GM21515 (cell line): ENCODE data around the gene ANKRD28.
"Not testable (repeated sequence)": the region's sequence is repeated elsewhere in the genome, so short reads cannot be mapped to it uniquely, and the experiment has no call there.

Source experiments
- ATAC-seq: cut with Tn5 transposase; IDR thresholded peaks from one replicate; pipeline ENCODE4 v1.9.1; 2021; ENCODE audit not compliant: unreplicated experiment

Gene ANKRD28

DNA sequence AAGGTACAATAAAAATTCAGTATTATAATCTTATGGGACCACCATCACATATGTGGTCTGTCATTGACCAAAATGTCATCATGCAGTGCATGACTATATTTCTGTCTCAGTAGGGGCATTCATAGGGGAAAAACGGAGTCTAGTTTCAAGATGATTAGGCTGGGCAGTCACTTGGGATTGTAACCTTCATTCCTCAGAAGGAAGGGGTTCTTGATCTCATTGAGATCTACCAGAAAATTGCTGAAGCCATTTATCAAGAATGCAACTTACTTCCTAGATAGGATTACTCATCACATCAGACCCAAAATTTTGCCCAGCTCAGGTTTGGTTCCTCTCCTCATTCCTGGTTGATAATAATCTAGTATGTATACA is 158.9 kb downstream of the ANKRD28 start:
- no peak for ATAC-seq

DNA sequence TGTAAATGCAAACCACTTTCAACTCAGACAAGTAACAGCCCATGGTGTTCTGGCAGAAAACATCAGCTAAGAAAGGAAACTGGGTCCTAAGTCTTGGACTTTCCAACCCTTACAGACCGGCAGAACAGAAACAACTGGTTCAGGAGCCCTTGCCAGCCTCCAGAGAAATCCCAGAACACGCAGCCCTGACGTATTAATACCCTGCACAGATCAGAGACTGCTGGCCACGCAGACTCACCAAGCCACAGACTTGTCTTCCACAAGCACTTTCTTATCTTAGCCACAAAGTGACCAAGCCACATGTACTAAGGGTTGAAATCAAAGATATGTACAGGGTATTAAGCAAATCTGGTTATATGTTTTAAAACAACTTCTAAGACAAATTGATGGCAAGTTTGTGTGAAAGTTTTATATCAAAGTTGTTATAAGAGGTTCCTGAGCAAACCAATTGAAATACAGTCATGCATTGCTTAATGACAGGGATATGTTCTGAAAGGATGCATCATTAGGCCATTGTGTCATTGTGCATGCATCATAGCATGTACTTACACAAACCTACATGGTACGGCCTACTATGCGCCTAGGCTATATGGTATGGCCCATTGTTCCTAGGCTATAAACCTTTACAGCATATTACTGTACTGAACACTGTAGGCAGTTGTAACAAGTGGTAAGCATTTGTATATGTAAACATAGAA is 159.4 kb downstream of the ANKRD28 start:
- no peak for ATAC-seq

DNA sequence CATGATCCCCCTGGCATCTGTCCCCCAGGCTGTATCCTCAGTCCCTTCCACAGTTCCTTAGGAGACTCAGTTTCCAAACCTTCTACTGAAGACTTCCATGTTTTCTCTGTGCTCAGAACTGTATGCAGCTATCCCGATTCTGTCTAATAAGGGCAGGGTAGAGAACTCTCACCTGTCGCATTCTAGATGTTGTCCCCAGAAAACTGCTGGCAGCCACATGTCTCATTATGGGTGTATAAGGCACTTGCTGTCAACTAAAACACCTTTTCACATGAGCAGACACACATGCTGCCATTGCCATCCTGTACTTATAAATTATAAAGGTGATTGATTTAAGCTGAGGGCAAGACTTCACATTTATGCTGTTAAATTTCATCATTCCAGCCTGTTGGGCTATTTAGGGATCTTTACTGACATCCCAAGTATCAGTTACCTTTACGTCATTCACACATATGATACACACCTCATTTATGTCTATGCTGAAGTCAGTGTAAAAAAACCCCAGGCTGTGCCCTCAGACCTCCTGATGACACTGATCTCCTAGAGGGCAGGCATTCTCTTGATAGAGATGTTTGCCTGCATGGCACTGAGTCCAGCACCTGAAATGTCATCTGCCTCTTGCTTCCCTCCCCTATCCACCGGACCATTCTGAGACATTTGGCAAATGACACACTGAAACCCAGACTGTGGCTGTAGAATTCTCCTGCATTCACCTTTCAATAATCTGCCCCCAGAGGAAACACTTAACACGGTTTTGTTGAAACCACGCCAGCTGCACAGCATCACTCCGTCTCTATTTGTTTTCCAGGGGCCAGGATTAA is 160.4 kb downstream of the ANKRD28 start:
- no peak for ATAC-seq

DNA sequence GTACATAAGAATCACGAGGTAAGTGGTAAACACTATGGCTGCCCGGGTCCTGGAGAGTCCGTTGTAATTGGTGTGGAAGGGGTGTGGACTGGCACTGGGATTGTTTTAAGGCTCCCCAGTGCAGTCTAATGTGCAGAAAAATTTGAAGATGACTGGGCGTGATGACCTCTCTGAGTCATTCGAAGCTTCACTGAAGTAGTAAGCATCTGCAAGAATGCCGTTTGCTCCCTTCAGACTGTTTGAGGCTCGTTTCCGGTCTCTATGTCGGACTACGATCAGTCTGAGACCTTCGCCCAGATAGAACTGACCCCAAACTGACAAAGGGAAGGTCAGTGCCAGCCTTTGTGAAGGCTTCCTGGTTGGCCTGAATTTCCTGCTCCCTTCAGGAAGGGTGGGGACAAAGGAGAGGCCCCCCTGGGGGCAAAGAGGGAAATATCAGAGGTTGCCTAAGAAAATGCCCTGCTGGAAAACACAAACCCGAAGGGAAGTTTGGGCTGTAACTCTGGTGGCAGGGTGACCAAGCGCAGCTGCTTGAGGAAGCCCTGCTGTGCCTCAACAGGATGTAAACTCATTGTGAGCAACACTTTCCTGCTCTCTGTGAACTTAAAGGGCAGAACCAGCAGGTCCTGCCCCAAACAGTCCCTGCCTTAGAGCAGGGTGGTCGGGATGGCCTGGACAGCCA is 161.6 kb downstream of the ANKRD28 start:
- peak; percentile 45 for ATAC-seq

DNA sequence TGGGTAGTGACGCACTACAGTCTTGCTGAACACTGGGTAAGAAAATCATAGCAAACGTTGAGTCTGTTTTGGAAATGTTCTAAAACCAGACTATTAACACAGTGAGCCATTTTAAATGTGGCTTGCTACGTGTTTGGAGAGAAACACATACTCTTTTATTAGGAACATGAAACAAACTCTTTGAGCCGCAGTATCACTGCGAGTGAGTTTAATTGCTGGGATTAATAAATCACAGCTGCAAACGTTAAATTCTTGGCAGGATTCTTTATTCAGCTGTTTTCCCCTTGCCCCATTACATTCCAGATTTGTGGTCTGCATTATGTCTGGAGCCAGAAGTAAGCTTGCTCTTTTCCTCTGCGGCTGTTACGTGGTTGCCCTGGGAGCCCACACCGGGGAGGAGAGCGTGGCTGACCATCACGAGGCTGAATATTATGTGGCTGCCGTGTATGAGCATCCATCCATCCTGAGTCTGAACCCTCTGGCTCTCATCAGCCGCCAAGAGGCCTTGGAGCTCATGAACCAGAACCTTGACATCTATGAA is 162.6 kb downstream of the ANKRD28 start:
- no peak for ATAC-seq

DNA sequence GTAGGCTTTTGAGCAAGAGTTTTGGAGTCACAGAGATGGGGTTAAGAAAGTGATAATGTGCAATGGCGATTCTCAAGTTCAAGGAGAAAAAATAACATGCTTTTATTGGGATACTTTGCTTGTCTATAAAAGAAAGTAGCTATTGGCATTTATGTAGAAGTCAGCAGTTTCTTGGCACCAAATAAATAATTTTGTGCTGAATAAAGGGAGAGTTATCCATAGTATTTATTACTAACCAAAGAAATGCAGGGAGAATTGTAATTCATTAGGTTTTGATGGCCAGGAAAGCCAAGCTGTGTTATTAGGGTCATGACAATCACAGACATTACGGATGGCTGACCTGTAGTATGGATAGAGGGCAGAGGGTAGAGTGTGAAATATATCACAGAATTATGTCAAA is 163.1 kb downstream of the ANKRD28 start:
- ATAC-seq = no peak

DNA sequence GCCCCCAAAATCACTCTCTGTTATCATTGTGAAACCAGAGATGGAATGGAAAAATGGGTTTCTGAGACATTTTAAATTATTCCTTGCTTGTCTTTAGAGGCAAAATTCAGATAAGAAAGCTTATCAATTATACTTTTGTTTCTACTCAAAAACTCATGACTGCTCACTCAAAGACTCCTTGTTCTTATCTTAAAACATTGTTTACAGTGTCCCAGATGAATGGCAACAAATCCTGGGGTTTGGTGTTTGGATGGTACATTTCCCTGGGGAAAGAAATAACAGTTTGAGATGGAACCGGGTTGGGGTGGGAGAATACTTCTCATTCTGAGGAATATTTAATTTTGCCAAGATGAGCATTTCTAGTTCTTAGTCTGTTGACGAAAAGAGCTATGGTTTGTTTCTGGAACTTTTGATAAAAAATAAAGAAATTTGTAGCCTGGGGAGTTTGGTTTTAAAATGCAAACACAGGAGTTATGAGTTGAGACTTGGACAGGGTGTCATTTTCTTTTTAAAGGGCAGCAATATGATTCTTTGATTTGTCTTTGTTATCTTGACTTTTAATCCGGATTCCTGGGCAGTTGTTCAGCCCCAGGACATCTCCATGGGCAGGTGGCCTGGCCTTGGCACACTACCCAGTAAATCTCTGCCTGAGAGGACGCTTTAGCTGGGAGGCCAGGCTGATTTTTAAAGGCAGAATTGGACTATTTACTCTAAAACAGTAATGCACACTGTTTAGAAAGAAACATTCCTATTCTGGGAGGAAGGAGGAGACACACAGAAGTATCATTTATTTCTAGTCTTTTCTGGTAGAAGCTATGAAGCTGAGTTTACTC is 163.8 kb downstream of the ANKRD28 start:
- no peak for ATAC-seq

DNA sequence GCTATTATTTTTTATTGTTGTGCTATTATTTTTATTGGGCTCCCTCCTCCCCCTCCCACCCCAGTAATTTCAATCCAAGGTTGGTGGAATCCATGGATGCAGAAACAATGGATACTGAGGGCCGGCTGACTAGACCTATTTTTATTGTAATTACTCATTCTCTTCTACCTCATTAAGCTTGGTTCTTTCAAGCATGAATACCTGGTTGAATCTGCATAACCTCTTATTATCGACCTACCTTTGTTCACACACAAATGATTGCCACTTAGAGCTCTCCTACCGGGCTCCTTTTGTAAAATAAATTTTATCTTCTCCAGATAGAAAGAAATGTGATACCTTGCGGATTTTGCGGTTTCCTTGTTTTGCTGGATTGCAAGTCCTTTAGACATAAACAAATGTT is 164.6 kb downstream of the ANKRD28 start:
- ATAC-seq = no peak

DNA sequence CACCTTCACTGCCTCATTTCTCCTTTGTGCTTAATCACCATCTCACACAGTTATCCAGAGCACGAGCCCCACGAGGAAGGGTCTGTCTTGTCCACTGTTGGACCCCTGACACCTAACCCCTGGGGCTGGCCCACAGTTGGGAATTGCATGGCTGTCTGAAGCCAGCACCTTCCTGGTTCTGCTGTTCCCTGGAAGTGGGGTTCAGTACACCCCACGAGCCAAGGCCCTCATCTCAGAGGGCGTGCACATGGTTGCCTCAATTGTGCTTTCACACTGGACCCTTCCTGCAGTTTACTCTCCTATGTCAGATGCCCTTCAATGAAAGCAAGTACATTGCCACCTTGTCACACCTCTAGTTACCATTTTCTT is 165.6 kb downstream of the ANKRD28 start:
- no peak for ATAC-seq

DNA sequence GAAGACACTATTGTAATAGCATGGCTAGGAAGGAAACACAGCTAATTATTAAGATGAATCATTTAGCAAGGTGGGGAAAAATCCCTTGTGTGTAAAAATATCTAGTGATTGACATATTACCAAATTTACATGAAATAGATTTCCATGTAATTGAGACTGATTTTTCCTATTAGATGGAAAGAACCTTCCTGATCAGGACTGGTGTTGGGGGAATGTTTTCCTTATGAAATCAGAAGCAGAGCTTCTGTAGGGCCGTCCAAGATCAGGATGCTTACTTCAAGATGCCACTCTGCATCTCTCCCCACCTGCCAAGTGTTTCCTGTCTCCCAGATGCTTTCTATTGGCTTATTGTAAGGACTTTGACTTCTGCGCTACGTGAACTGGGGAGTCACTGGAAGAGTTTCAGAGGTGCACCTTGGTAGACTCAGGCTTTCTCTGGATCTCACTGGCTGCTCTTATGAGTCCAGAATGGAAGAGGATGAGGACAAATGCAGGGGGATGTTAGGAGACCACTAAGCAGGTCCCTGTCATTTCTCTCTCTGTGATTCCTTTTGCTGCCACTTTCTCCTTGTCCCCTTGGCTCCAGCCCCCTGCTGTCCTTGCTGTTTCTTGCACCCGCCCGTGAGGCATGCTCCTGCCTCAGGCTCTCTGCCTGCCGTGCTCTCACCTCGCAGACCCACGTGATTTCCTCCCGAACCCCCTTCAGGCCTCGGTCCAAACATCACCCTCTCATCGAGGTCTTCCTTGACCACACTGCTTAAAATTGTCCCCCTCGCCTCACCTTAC is 166.2 kb downstream of the ANKRD28 start:
- ATAC-seq = no peak

DNA sequence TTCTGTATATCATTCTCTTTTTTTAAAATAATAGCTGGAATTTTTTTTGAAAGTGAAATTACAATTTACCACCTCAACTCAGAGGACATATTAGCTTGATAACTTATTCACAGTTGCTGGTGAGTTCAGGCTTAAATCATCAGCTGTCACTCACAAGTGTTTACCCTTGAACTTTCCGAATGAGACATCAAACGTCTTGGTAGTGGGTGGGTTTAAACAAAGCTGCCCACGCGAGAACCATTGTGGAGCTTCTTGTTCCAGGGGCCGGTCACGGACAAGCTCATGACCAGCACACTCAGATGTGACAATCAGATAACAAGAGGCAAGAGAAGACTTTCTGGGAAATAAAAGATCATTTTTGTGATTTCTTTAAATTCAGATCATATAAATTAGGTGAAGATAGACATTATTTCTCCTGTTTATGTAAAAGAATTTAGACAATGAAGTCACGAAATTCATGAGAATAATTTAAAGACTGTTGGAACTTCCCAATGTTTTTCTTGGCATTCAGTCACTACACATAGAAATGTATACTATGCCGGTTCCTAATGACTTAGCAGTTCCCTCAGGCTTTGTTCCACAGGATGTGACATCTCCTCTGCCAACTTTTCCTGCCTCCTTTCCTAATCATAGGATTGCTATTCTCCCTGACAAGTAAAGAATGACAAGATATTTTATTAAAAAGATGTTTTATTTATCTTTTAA is 167.0 kb downstream of the ANKRD28 start:
- peak; percentile 35 for ATAC-seq

DNA sequence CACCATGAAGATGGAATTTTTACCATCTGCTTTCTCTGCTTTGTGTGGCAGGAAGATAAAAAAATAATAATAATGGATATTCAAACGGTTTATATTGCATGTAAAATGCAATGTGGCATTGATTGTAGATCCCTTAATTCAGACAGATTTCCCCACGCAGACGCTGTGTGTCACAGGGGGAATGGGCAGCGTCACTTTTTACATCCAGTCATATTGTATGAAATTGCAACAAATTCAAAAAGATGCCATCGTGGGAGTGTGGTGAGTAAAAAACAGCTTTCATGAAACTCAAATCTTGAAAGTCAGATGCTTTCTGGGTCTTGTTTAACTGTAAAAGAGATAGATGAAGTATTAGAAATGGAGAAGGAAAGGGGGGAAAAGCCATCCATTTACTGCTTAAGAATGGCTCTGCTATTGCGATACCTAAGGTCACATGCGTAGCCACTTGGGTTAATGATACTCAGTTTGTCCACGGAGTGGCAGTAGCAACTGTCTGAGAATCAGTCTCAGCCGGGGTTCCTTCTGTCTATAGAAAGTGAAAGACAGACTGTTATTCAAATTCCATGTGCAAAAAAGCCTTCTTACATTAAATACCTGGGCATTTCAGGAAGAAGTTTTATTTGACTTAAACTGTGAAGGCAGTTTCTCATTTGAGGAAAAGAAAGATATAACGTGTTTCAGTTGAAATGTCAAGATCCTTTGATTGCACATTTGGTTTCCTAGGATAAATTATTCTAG is 167.8 kb downstream of the ANKRD28 start:
- ATAC-seq = peak; percentile 98

DNA sequence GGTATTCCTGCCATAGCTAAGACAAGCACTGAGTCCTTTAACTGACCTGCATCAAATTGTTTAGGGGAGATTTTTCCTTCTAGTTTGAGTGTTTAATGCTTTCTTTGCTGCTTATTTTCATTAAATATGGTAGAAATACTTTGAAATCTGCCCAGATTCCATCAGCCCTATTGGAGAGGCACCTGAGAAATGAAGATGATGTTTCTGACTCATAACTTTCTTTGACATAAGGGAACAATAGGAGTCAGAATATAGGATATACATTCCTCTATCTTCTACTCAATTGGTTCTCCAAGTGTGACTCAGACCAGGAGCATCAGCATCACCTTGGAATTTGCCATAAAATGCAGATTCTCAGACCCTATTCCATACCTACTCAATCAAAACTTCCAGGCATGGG is 168.8 kb downstream of the ANKRD28 start:
- ATAC-seq = no peak

DNA sequence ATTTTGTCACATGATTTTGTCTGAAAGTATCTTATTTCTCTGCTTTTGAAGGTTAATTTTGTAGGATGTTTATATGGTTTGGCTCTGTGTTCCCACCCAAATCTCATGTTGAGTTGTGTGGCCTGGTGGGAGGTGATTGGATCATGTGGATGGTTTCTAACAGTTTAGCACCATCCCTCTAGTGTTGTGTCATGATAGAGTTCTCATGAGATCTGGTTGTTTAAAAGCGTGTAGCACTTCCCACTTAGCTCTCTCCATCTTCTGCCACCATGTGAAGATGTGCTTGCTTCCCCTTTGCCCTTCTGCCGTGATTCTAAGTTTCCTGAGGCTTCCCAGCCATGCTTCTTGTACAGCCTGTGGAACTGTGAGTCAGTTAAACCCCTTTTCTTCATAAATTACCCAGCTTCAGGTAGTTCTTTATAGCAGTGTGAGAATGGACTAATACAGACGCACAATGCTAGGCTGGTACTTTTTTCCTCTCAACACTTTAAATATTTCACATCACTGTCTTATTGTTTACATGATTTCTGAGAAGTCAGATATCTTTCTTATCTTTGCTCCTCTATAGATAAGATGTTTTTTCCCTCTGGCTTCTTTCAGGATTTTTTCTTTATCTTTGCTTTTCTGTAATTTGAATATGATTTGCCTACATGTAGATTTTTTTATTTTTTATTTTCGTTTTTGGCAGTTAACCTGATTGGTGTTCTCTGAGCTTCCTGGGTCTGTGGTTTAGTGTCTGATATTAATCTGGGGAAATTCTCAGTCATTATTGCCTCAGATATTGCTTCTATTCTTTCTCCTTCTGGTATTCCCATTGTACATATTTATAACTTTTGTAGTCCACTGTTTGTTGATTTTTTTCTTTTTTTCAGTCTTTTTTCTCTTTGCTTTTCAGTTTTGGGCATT is 174.0 kb downstream of the ANKRD28 start:
- no peak for ATAC-seq

DNA sequence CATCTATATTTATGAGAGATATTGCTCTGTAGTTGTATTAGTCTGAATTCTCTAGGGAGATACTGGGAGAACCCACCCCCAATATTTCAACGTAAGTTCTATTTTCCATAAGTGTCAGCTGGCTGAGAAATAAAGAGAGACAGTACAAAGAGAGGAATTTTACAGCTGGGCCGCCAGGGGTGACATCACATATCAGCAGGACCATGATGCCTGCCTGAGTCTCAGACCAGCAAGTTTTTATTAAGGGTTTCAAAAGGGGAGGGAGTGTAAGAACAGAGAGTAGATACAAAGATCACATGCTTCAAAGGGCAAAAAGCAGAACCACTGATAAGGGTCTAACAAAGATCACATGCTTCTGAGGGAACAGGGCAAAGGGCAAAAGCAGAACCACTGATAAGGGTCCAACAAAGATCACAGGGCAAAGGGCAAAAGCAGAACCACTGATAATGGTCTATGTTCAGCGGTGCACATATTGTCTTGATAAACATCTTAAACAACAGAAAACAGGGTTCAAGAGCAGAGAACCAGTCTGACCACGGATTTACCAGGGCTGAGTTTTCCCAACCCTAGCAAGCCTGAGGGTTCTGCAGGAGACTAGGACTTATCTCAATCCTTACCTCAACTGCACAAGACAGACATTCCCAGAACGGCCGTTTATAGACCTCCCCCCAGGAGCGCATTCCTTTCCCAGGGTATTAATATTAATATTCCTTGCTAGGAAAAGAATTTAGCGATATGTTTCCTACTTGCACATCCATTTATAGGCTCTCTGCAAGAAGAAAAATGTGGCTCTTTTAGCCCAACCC is 177.9 kb downstream of the ANKRD28 start:
- not testable (repeated sequence) for ATAC-seq
